Measurements from ENCODE around the gene IL3. TPM values are rescaled to one million over a fixed set of nuclear protein-coding genes. Genes with fewer than 3 reads are reported as not detected.

IL3 gene
- total RNA-seq, 1 experiment from 2014 or later: not detected

DNA sequence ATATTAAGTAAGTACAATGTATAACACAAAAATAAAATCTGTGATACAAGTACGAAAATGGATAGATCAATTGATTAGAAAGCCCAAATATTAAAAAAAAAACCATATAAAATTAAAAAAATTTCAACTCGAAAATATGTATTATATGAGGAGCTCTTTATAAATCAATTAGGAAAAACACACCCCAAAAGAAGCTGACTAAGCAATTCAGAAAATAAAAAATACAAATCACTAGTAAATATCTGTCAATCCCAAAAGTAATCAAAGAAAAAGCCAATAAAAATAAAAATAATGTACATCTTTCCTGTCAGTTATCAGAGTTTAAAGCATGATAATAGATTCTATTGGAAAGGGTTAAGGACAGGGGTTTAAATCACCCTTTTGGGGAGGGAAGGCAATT is 38.8 kb upstream of the IL3 start:
- POLR2A ChIA-PET (ENCODE audit: low non-redundant PET): no interaction called here
- Histone ChIP-seq H3K4me1 (ENCODE audit: insufficient read depth, low read length, poor library complexity, severe bottlenecking) (peaks cover 4% of the 10 kb centered on the region), H3K27ac (ENCODE audit: low read depth, low read length, poor library complexity, severe bottlenecking) (no peak overlapping the region), H3K4me3 (ENCODE audit: low read depth, low read length, poor library complexity, severe bottlenecking) (no peak overlapping the region), H3K36me3 (ENCODE audit: insufficient read depth, low read length, poor library complexity, severe bottlenecking) (no peaks in the 10 kb centered on the region), H3K9me3 (ENCODE audit: low read depth, low read length, poor library complexity, severe bottlenecking) (no peaks in the 10 kb centered on the region), H3K27me3 (replicated peaks; ENCODE audit: insufficient read depth, low read depth, low read length, poor library complexity) (peaks cover 26% of the 10 kb centered on the region)
- no peak for TF ChIP-seq EZH2 (IDR thresholded peaks at IDR 0.05; ENCODE audit: borderline replicate concordance, low read depth, low read length, poor library complexity, severe bottlenecking)
- TF ChIP-seq, protein P1, sequence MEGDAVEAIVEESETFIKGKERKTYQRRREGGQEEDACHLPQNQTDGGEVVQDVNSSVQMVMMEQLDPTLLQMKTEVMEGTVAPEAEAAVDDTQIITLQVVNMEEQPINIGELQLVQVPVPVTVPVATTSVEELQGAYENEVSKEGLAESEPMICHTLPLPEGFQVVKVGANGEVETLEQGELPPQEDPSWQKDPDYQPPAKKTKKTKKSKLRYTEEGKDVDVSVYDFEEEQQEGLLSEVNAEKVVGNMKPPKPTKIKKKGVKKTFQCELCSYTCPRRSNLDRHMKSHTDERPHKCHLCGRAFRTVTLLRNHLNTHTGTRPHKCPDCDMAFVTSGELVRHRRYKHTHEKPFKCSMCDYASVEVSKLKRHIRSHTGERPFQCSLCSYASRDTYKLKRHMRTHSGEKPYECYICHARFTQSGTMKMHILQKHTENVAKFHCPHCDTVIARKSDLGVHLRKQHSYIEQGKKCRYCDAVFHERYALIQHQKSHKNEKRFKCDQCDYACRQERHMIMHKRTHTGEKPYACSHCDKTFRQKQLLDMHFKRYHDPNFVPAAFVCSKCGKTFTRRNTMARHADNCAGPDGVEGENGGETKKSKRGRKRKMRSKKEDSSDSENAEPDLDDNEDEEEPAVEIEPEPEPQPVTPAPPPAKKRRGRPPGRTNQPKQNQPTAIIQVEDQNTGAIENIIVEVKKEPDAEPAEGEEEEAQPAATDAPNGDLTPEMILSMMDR (conservative IDR thresholded peaks at IDR 0.05; ENCODE audit: low read depth, low read length): no peak
- intact Hi-C loops (cut with micrococcal nuclease; ENCODE audit: unreplicated experiment): no loop called here
- no peak for DNase-seq (ENCODE audit: low spot score)
- CTCF ChIA-PET: no interaction called here
- BruUV-seq (replicated peaks): no TSS peak

DNA sequence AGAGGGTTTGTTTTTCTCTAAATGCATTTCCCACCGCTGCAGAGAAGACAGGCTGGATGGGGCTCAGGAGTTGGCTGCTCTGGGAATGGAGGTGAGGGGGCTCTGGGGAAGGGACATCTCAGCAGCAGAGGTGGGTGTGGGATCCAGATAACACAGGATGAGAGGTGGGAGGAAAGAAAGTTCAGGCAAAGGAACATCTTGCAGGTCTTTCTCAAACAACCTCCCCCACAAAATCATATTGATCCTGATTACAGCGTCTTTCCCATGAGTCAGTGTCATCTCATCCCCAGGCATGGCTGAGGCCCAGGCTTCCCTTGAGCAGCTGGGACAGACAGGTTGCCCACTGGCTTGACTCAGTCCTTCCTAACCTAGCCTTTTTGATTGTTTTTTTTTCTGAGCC is 37.7 kb upstream of the IL3 start:
- H3K36me3 ChIP-seq (ENCODE audit: insufficient read depth, low read length, poor library complexity, severe bottlenecking): no peaks in the 10 kb centered on the region
- DNase-seq (ENCODE audit: low spot score): no peak
- peaks cover 17% of the 10 kb centered on the region for H3K27me3 ChIP-seq (replicated peaks; ENCODE audit: insufficient read depth, low read depth, low read length, poor library complexity)
- TF ChIP-seq, protein P1 (conservative IDR thresholded peaks at IDR 0.05; ENCODE audit: low read depth, low read length): no peak
- no peak for TF ChIP-seq EZH2 (IDR thresholded peaks at IDR 0.05; ENCODE audit: borderline replicate concordance, low read depth, low read length, poor library complexity, severe bottlenecking)
- no TSS peak for BruUV-seq (replicated peaks)
- intact Hi-C loops (cut with micrococcal nuclease; ENCODE audit: unreplicated experiment): no loop called here
- ChIA-PET CTCF (no interaction called here), POLR2A (ENCODE audit: low non-redundant PET) (interaction anchor here (0.6 kb wide), 1 partner anchor 692 kb away, joined by 3 read pairs; no protein-coding TSS in a partner anchor)
- H3K9me3 ChIP-seq (ENCODE audit: low read depth, low read length, poor library complexity, severe bottlenecking): no peaks in the 10 kb centered on the region
- H3K27ac ChIP-seq (ENCODE audit: low read depth, low read length, poor library complexity, severe bottlenecking): no peak overlapping the region
- no peaks in the 10 kb centered on the region for H3K4me1 ChIP-seq (ENCODE audit: insufficient read depth, low read length, poor library complexity, severe bottlenecking)
- H3K4me3 ChIP-seq (ENCODE audit: low read depth, low read length, poor library complexity, severe bottlenecking): no peak overlapping the region

DNA sequence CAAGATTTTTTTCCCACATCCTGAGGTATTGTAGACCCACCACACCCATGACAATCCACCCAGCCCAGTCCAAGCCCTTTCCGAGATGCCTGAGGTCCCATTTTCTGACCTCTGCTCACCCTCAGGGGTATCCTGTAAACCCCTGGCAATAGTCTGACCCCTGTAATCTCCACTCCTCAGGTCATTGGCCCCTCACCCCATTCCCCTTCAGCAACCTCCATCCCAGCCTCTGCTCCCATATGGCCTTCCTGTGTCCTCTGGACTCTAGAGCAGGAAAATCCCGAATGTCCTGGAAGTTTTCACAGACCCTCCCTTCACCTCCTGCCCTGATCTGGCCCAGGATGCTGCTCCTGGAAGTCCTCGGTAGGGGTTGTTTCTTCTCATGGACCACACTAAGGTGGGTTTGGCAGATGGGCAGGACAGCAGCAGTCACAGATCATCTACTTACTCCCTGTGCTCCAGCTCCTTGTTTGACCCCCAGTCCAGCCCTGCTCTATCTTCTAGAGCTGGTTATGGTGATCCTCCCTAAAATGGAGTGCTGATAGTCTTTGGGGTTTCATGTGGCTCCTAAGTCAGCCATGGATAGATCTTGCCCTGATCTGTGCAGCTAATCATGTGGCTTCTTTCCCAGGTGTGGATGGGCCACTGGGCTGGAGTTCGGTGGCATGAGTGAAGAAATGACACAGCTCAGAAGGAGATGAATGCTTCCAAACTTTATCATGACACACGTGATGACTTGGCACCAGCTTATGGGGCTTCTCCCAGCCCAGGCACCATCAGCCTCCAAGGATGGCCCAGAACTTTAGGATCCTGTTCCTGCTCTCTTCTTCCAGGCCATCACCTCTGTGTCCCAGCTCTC is 37.0 kb upstream of the IL3 start:
- H3K27ac ChIP-seq (ENCODE audit: low read depth, low read length, poor library complexity, severe bottlenecking): no peak overlapping the region
- no peak overlapping the region for H3K4me3 ChIP-seq (ENCODE audit: low read depth, low read length, poor library complexity, severe bottlenecking)
- DNase-seq (ENCODE audit: low spot score): no peak
- POLR2A ChIA-PET (ENCODE audit: low non-redundant PET): no interaction called here
- no peaks in the 10 kb centered on the region for H3K9me3 ChIP-seq (ENCODE audit: low read depth, low read length, poor library complexity, severe bottlenecking)
- H3K27me3 ChIP-seq (replicated peaks; ENCODE audit: insufficient read depth, low read depth, low read length, poor library complexity): peaks cover 12% of the 10 kb centered on the region
- no peaks in the 10 kb centered on the region for H3K36me3 ChIP-seq (ENCODE audit: insufficient read depth, low read length, poor library complexity, severe bottlenecking)
- BruUV-seq (replicated peaks): no TSS peak
- CTCF ChIA-PET: no interaction called here
- H3K4me1 ChIP-seq (ENCODE audit: insufficient read depth, low read length, poor library complexity, severe bottlenecking): no peaks in the 10 kb centered on the region
- intact Hi-C loops (cut with micrococcal nuclease; ENCODE audit: unreplicated experiment): no loop called here
- TF ChIP-seq, protein P1 (conservative IDR thresholded peaks at IDR 0.05; ENCODE audit: low read depth, low read length): no peak
- no peak for TF ChIP-seq EZH2 (IDR thresholded peaks at IDR 0.05; ENCODE audit: borderline replicate concordance, low read depth, low read length, poor library complexity, severe bottlenecking)

All from A673 (cell line).